CD4-positive, alpha-beta T cell treated with Interleukin-6 for 4 hours (primary cell): Measurements from ENCODE around the gene GAS6.
"Not testable (repeated sequence)": the region's sequence is repeated elsewhere in the genome, so short reads cannot be mapped to it uniquely, and the experiment has no call there.

Experiments used
- DNase-seq: peaks from one replicate; pipeline ENCODE4 v3.0.0-alpha.2; 2020; ENCODE audit warnings: mixed read lengths

The GAS6 gene

GRCh38 chr13:113804017-113804702 lies 59.7 kb downstream of the GAS6 start:
- no peak for DNase-seq

GRCh38 chr13:113803409-113804016 lies 60.4 kb downstream of the GAS6 start:
- DNase-seq = no peak

- DNase-seq = no peak
Observed at GRCh38 chr13:113802761-113803160, 61.1 kb downstream of the GAS6 start.

- no peak for DNase-seq
Observed at GRCh38 chr13:113802090-113802531, 61.8 kb downstream of the GAS6 start.

- DNase-seq = no peak
Observed at GRCh38 chr13:113801289-113801961, 62.5 kb downstream of the GAS6 start.

- DNase-seq = no peak
Observed at GRCh38 chr13:113800576-113800926, 63.3 kb downstream of the GAS6 start.

- DNase-seq = no peak
Observed at GRCh38 chr13:113798200-113798811, 65.6 kb downstream of the GAS6 start.

GRCh38 chr13:113796964-113797676 lies 66.8 kb downstream of the GAS6 start:
- DNase-seq = no peak

GRCh38 chr13:113796211-113796963 lies 67.5 kb downstream of the GAS6 start:
- no peak for DNase-seq

GRCh38 chr13:113795362-113795761 lies 68.5 kb downstream of the GAS6 start:
- not testable (repeated sequence) for DNase-seq

- DNase-seq = no peak
Observed at GRCh38 chr13:113794764-113795173, 69.1 kb downstream of the GAS6 start.

GRCh38 chr13:113794086-113794485 lies 69.8 kb downstream of the GAS6 start:
- no peak for DNase-seq

- no peak for DNase-seq
Observed at GRCh38 chr13:113793718-113794085, 70.2 kb downstream of the GAS6 start.

- no peak for DNase-seq
Observed at GRCh38 chr13:113792886-113793717, 70.8 kb downstream of the GAS6 start.

GRCh38 chr13:113792236-113792770 lies 71.6 kb downstream of the GAS6 start:
- no peak for DNase-seq

- DNase-seq = no peak
Observed at GRCh38 chr13:113791761-113792160, 72.1 kb downstream of the GAS6 start.

- DNase-seq = no peak
Observed at GRCh38 chr13:113791226-113791625, 72.7 kb downstream of the GAS6 start.

GRCh38 chr13:113789931-113790330 lies 73.9 kb downstream of the GAS6 start:
- DNase-seq = not testable (repeated sequence)

- DNase-seq = no peak
Observed at GRCh38 chr13:113789167-113789566, 74.7 kb downstream of the GAS6 start.

GRCh38 chr13:113788413-113789135 lies 75.3 kb downstream of the GAS6 start:
- no peak for DNase-seq
